Neural cell (in vitro differentiated cells): ENCODE measurements around the gene IQGAP2. TPM values are rescaled to one million over a fixed set of nuclear protein-coding genes. Genes with fewer than 3 reads are reported as not detected.

ENCODE experiments used
- H2AFZ ChIP-seq: fragments of 200-600, 300-800 bp; sonication (generic), shearing (Covaris generic); 2 replicates; pipeline ENCODE4 v1.6.0; 2014; ENCODE audit warnings: low read depth, mild to moderate bottlenecking, antibody characterized with exemption, low read length, moderate library complexity
- H3F3A ChIP-seq: fragments of 200-600 bp; shearing (Covaris generic); 2 replicates; pipeline ENCODE4 v1.6.1; 2016; ENCODE audit warnings: mild to moderate bottlenecking, moderate library complexity, mixed read lengths, antibody characterized with exemption, low read length; ENCODE audit not compliant: insufficient read depth, poor library complexity, severe bottlenecking
- H3K27ac ChIP-seq: fragments of 200-600, 300-800 bp; sonication (generic), shearing (Covaris generic); 2 replicates; pipeline ENCODE4 v1.5.1; 2014; ENCODE audit warnings: mild to moderate bottlenecking, low read length, moderate library complexity
- H3K27me3 ChIP-seq: fragments of 300-800, 200-600 bp; sonication (generic), shearing (Covaris generic); 2 replicates; pipeline ENCODE4 v1.6.0; 2014; ENCODE audit warnings: mild to moderate bottlenecking, low read depth, low read length, moderate library complexity; ENCODE audit not compliant: insufficient read depth
- H3K36me3 ChIP-seq: fragments of 300-800, 200-600 bp; sonication (generic), shearing (Covaris generic); 2 replicates; pipeline ENCODE4 v1.5.1; 2014; ENCODE audit warnings: mild to moderate bottlenecking, antibody characterized with exemption, low read length, moderate library complexity; ENCODE audit not compliant: insufficient read depth
- H3K4me2 ChIP-seq: fragments of 300-800, 200-600 bp; sonication (generic), shearing (Covaris generic); 2 replicates; pipeline ENCODE4 v1.6.0; 2014; ENCODE audit warnings: mild to moderate bottlenecking, low read length
- H3K4me3 ChIP-seq: fragments of 300-800, 200-600 bp; sonication (generic), shearing (Covaris generic); 2 replicates; pipeline ENCODE4 v1.5.1; 2014; ENCODE audit warnings: mild to moderate bottlenecking, low read length, moderate library complexity
- H3K79me2 ChIP-seq: fragments of 200-600 bp; shearing (Covaris generic); replicated peaks from 2 replicates; pipeline ENCODE4 v1.6.0; 2014; ENCODE audit warnings: mild to moderate bottlenecking, low read length, moderate library complexity; ENCODE audit not compliant: insufficient read depth
- H3K9ac ChIP-seq: fragments of 300-800, 200-600 bp; sonication (generic), shearing (Covaris generic); 2 replicates; pipeline ENCODE4 v1.6.1; 2016; ENCODE audit warnings: mild to moderate bottlenecking, low read length, mixed read lengths
- H3K9me2 ChIP-seq: fragments of 200-600 bp; shearing (Covaris generic); 2 replicates; pipeline ENCODE4 v1.6.1; 2016; ENCODE audit warnings: mild to moderate bottlenecking, low read length, mixed read lengths; ENCODE audit not compliant: insufficient read depth
- H3K9me3 ChIP-seq: fragments of 200-600, 300-800 bp; sonication (generic), shearing (Covaris generic); 2 replicates; pipeline ENCODE4 v1.6.1; 2016; ENCODE audit warnings: mild to moderate bottlenecking, mixed run types, low read length, moderate library complexity, mixed read lengths
- H4K20me1 ChIP-seq: fragments of 200-600 bp; shearing (Covaris generic); 2 replicates; pipeline ENCODE4 v1.6.1; 2016; ENCODE audit warnings: mild to moderate bottlenecking, mixed run types; ENCODE audit not compliant: insufficient read depth
- EP300 ChIP-seq: fragments of 450-650 bp; conservative IDR thresholded peaks from 2 replicates; pipeline ENCODE4 v1.6.1; 2014; ENCODE audit warnings: antibody characterized with exemption, mild to moderate bottlenecking, moderate library complexity; ENCODE audit not compliant: poor library complexity, severe bottlenecking
- EZH2 ChIP-seq: fragments of 200-600, 300-800 bp; shearing (Covaris generic), sonication (generic); IDR thresholded peaks from 2 replicates; pipeline ENCODE4 v1.6.1; 2014; ENCODE audit warnings: antibody characterized with exemption, low read length, borderline replicate concordance, mild to moderate bottlenecking; ENCODE audit not compliant: insufficient read depth, poor library complexity, severe bottlenecking
- MXI1 ChIP-seq: fragments of 450-650 bp; conservative IDR thresholded peaks from 2 replicates; pipeline ENCODE4 v1.6.1; 2014; ENCODE audit warnings: antibody characterized with exemption, mild to moderate bottlenecking; ENCODE audit not compliant: poor library complexity, severe bottlenecking
- POLR2AphosphoS5 ChIP-seq: IDR thresholded peaks from 2 replicates; pipeline ENCODE4 v1.6.1; 2012
- RAD21 ChIP-seq: fragments of 450-650 bp; conservative IDR thresholded peaks from 2 replicates; pipeline ENCODE4 v1.6.1; 2014; ENCODE audit warnings: antibody characterized with exemption, mild to moderate bottlenecking, moderate library complexity
- SMC3 ChIP-seq: fragments of 450-650 bp; conservative IDR thresholded peaks from 2 replicates; pipeline ENCODE4 v1.6.1; 2014; ENCODE audit warnings: antibody characterized with exemption, mild to moderate bottlenecking, moderate library complexity; ENCODE audit not compliant: poor library complexity
- TAF1 ChIP-seq: IDR thresholded peaks from 2 replicates; pipeline ENCODE4 v1.6.1; 2012; ENCODE audit warnings: low read depth
- polyA plus RNA-seq: library from polyadenylated mRNA; depleted of rRNA; stranded (reverse); fragments of >200 nt; gene quantifications from 2 replicates; pipeline ENCODE4 v1.2.3, GENCODE V29; 2014
- TF ChIP-seq, protein P1 (sequence below): fragments of 450-650 bp; IDR thresholded peaks from 2 replicates; pipeline ENCODE4 v1.5.1; 2014; ENCODE audit warnings: antibody characterized with exemption, mild to moderate bottlenecking, moderate library complexity; ENCODE audit not compliant: poor library complexity, severe bottlenecking
- TF ChIP-seq, protein P2 (sequence below): IDR thresholded peaks from 2 replicates; pipeline ENCODE4 v1.6.1; 2012; ENCODE audit warnings: borderline replicate concordance

IQGAP2 gene
- polyA plus RNA-seq, 1 donor from 2014 or later = 5.2 TPM

DNA sequence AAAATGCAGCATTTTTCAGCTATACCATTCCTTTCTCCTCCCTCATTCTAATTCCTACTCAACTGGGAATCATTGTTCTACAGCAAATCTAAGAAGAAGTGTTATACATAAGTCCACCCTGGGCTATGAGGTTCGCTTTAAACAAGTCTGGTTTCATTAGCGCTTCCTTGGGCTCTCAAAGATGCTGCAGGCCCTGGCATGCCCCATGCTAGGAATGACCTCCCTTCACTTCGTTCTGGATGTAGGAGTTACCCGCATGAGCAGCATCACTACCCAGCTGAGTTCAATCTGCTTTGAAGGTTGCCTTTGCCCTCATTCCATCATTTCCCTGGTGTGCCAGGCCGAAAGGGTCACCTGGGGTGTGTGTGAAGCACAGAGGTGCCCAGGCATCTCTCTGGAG, 348.2 kb downstream of the IQGAP2 start:
- no peaks in the 10 kb centered on the region for H3F3A ChIP-seq
- no peaks in the 10 kb centered on the region for H4K20me1 ChIP-seq
- H3K79me2 ChIP-seq = no peaks in the 10 kb centered on the region
- TF ChIP-seq, protein P1, sequence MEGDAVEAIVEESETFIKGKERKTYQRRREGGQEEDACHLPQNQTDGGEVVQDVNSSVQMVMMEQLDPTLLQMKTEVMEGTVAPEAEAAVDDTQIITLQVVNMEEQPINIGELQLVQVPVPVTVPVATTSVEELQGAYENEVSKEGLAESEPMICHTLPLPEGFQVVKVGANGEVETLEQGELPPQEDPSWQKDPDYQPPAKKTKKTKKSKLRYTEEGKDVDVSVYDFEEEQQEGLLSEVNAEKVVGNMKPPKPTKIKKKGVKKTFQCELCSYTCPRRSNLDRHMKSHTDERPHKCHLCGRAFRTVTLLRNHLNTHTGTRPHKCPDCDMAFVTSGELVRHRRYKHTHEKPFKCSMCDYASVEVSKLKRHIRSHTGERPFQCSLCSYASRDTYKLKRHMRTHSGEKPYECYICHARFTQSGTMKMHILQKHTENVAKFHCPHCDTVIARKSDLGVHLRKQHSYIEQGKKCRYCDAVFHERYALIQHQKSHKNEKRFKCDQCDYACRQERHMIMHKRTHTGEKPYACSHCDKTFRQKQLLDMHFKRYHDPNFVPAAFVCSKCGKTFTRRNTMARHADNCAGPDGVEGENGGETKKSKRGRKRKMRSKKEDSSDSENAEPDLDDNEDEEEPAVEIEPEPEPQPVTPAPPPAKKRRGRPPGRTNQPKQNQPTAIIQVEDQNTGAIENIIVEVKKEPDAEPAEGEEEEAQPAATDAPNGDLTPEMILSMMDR = no peak
- TF ChIP-seq RAD21 = no peak
- no peak for TF ChIP-seq MXI1
- TF ChIP-seq EZH2 = no peak
- no peak for TF ChIP-seq SMC3
- TF ChIP-seq, protein P2, sequence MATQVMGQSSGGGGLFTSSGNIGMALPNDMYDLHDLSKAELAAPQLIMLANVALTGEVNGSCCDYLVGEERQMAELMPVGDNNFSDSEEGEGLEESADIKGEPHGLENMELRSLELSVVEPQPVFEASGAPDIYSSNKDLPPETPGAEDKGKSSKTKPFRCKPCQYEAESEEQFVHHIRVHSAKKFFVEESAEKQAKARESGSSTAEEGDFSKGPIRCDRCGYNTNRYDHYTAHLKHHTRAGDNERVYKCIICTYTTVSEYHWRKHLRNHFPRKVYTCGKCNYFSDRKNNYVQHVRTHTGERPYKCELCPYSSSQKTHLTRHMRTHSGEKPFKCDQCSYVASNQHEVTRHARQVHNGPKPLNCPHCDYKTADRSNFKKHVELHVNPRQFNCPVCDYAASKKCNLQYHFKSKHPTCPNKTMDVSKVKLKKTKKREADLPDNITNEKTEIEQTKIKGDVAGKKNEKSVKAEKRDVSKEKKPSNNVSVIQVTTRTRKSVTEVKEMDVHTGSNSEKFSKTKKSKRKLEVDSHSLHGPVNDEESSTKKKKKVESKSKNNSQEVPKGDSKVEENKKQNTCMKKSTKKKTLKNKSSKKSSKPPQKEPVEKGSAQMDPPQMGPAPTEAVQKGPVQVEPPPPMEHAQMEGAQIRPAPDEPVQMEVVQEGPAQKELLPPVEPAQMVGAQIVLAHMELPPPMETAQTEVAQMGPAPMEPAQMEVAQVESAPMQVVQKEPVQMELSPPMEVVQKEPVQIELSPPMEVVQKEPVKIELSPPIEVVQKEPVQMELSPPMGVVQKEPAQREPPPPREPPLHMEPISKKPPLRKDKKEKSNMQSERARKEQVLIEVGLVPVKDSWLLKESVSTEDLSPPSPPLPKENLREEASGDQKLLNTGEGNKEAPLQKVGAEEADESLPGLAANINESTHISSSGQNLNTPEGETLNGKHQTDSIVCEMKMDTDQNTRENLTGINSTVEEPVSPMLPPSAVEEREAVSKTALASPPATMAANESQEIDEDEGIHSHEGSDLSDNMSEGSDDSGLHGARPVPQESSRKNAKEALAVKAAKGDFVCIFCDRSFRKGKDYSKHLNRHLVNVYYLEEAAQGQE = no peak
- TF ChIP-seq POLR2AphosphoS5 = no peak
- no peak for TF ChIP-seq EP300
- TF ChIP-seq TAF1 = no peak
- no peaks in the 10 kb centered on the region for H3K27me3 ChIP-seq
- no peak overlapping the region for H2AFZ ChIP-seq
- no peaks in the 10 kb centered on the region for H3K9me2 ChIP-seq
- H3K36me3 ChIP-seq = no peaks in the 10 kb centered on the region
- no peak overlapping the region for H3K9ac ChIP-seq
- H3K4me2 ChIP-seq = no peak overlapping the region
- no peak overlapping the region for H3K27ac ChIP-seq
- H3K9me3 ChIP-seq = no peaks in the 10 kb centered on the region
- no peak overlapping the region for H3K4me3 ChIP-seq

DNA sequence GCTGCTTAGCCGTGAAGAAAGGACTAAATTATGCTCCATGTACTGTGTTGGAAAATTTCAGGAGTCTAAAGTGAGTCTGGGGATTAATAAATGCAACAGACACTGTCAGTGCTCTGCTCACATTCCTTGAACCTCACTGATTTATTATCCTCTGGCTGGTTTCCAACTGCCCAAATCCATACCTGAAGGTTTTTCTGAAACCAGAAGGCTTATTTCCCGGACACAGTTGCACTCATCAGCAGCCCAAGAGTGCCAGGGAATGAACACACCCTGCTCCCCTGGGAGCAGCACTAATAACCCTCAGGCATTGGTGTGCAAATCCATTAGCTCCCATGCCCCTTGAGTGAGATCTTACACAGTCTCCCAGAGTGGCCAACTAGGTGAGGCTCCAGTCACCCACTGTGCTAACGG, 351.6 kb downstream of the IQGAP2 start:
- H3K9me2 ChIP-seq = no peaks in the 10 kb centered on the region
- no peaks in the 10 kb centered on the region for H3K36me3 ChIP-seq
- H3K9me3 ChIP-seq = no peaks in the 10 kb centered on the region
- no peak overlapping the region for H3K27ac ChIP-seq
- no peaks in the 10 kb centered on the region for H3F3A ChIP-seq
- no peak overlapping the region for H3K9ac ChIP-seq
- TF ChIP-seq EZH2 = no peak
- no peak overlapping the region for H3K4me3 ChIP-seq
- no peaks in the 10 kb centered on the region for H4K20me1 ChIP-seq
- no peak overlapping the region for H3K4me2 ChIP-seq
- no peaks in the 10 kb centered on the region for H3K27me3 ChIP-seq
- no peaks in the 10 kb centered on the region for H3K79me2 ChIP-seq
- no peak overlapping the region for H2AFZ ChIP-seq
